HG03139 (cell line): Measurements from ENCODE around the gene PTPRE.
A peak's percentile ranks its signal among the peaks of the same experiment; 100 is the strongest.

ENCODE experiments used
- ATAC-seq: cut with Tn5 transposase; IDR thresholded peaks from one replicate; pipeline ENCODE4 v1.9.1; 2021; ENCODE audit not compliant: unreplicated experiment

PTPRE gene, protein sequence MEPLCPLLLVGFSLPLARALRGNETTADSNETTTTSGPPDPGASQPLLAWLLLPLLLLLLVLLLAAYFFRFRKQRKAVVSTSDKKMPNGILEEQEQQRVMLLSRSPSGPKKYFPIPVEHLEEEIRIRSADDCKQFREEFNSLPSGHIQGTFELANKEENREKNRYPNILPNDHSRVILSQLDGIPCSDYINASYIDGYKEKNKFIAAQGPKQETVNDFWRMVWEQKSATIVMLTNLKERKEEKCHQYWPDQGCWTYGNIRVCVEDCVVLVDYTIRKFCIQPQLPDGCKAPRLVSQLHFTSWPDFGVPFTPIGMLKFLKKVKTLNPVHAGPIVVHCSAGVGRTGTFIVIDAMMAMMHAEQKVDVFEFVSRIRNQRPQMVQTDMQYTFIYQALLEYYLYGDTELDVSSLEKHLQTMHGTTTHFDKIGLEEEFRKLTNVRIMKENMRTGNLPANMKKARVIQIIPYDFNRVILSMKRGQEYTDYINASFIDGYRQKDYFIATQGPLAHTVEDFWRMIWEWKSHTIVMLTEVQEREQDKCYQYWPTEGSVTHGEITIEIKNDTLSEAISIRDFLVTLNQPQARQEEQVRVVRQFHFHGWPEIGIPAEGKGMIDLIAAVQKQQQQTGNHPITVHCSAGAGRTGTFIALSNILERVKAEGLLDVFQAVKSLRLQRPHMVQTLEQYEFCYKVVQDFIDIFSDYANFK

DNA sequence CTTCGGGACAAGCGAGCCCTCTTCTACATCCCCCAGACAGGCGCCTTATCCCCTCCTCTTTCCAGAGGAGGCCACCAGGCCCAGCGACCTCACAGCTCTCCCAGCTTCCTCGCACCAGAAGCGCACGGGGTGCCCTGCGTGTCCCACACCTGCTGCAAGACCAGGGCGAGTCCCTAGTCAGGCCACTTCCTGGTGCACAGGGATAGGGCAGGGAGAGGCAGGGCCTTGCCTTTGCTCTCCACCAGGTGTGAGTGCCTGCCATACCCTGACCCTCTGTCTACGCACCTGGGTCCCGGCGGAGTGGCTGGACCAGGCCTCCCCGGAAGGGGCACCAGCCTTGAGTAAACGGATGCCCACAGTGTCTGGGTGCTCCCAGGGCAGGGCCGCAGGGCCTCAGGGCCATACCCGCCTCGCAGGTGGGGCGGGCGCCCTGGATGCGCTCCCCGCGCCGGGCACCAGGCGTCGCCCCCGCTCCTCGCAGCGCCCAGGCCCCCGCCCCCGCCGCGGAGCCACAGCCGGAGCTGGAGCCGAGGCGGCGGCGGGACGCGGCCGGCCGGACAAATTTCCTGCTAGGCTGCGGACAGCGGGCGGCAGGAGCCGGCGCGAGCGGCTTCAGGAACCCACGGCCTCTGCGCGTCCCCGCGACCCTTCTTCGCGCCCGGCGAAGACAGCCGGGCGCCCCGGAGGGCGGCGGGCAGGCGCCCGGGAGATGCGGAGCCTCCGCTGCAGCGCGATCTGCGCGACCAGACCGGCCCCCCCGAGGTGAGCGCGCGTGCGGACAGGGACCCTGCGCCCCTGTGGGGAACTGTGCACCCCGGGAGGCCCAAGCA, at the start of gene PTPRE:
PTPRE (plus strand) TSS at position 556 of the 830 bp plus-strand sequence. CDS start 133,779 bp downstream, outside the sequence.
- ATAC-seq, result peak; percentile 94

- no peak for ATAC-seq
Observed at GRCh38 chr10:127860592-127860991, 46.3 kb upstream of the PTPRE start.

DNA sequence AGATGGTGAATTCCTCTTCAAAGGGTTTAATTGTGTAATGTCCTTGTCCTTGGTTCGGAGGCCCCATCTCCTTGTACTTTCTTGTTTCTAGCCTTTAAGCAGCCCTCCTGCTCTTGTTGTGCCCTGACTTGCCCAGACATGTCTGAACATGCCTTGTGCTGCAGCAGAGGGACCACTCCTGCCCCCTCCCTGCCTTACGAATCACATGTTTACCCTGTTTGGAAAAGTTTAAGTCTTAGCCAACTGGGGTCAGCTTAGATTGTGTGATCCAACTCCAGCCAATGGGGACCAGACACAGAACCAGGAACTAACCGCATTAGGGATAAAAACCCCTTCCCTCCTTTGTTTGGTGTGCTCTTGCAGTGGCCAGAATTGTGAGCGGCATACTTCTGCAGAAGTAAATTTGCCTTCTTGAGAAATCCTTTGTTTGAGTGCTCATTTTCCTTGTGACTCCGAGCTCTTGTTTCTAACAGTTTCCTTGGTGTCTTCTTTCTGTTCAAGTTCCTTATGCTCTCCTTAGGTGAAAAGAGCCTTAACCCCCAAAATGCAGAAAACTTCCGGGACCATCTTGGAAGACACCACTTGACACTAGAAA, 43.6 kb upstream of the PTPRE start:
- no peak for ATAC-seq

GRCh38 chr10:127866276-127867013, 40.5 kb upstream of the PTPRE start:
- no peak for ATAC-seq

DNA sequence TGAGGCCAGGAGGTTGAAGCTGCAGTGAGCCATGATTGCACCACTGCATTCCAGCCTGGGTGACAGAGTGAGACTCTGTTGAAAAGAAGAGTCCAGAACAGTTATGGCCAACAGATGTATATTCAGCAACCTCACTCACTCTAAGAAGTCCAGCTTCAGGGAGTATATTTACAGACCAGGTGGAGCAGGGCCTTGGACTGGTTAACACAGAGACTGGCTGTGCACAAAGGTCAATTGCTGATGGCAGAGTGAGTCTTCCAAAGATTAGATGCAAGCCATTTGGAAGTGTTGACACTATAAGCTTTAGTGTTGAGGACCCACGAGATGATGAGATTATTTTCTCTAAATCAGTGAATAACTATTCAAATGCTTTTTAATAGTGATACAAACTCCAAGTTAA, 39.1 kb upstream of the PTPRE start:
- ATAC-seq, result no peak

DNA sequence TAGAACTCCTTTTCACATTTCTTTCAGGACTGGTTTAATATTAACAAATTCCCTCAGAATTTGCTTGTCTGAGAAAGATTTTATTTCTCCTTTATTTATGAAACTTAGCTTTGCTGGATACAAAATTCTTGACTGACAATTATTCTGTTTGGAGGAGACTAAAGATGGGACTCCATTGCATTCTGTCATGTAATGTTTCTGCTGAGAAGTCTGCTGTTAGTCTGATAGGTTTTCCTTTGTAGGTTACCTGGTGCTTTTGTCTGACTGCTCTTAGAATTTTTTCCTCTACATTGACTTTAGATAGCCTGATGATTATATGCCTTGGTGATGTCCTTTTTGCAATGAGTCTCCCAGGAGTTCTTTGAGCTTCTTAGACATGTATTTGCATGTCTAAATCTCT, 37.6 kb upstream of the PTPRE start:
- ATAC-seq, result no peak

GRCh38 chr10:127871631-127872010, 35.3 kb upstream of the PTPRE start:
- no peak for ATAC-seq

DNA sequence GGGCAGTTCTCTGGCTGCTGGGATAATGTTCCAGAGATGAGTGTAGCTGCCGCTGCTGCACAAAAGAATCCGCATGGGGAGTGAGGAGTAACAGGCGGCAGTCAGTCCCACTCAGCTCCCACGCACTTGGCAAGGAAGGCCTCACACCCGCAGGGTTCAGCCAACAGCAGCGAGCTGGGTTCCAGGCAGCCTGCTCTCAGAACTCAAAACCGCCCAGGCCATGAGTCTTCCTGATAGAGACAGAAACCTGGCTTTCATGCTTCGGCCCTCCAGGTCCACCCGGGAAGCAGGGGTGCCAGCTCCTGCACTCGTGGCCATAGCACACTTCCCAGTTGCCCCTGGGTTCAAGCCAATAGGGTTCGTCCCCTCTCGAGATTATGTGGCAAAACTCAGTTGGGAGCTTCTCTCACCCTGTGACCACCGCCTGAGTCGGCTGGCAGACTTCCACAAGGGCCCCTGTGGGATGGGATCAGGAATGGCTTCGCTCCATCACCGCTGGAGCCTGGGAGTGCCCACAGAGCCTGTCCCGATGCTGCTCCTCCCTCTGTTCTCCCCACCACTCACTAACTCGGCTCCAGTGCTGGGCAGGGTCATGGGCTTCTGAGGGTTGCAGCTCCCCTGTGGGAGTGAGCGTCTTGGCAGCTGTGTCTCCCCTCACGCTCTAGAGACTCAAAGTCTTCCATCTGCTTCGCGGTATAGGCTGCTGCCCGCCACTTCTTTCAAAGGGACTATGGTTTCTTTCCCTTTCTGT, 34.7 kb upstream of the PTPRE start:
- ATAC-seq, result no peak

- ATAC-seq, result no peak
Observed at GRCh38 chr10:127872871-127873600, 33.9 kb upstream of the PTPRE start.

DNA sequence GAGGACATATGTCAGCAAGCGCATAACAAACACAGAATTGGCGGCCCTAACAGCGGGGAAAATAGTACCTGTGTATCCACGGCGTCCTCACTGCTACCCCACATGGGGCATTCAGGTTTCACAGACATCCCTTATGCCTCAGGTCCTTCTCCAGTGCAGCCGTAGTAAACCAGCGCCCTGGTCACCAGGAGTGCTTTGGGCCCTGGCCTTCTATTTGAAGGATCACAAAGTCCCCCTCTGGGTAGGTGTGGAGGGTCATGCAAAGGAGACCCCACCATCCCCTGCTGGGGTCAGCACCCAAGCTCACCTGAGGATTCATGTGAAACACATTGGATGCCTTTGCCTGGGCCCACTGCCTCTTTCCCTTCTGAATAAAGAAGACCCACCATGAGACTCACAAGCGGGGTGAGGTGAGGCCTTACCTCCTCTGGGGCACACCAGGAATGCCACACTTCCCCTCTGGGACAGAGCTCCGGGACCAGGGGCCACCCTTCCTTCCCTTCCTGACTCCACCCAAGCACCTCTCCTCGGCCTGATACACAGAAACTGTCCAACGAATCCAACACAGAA, 32.9 kb upstream of the PTPRE start:
- ATAC-seq, result no peak

DNA sequence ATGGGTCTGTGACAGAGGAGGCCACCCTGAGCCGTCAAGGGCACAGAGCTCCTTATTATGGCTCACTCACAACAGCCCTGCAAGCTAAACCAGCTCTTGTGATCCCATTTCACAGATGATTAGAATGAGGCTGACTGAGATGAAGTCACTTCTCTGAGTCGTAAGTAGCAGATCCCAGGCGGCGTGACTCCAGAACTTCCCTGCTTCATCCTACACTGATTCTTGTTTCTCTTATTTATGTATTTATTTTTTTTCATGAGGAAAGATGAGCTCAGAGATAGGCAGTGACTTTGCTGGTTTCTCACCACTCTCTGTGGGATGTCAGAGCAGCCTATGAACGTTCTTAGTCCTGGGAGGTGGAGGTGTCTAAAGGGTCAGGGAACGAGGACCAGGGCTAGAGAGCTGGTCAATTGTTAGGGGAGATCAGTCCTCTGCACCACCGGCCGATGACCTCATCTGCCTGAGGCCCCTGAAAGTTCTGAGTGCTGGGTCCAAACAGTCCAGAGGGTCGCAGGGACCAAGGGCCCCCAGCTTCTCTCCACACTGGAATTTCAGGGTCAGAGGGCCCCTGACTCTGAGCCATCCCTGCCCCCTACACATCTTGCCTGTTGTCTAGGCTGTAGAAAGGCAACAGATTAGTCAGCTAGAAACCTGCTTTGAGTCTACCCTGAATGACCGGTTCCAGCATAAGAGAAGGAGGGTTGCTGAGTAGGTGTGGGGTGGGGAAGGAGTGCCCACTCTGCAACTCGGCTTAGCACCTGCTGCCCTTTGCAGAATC, 32.0 kb upstream of the PTPRE start:
- ATAC-seq, result no peak

GRCh38 chr10:127875449-127875765, 31.5 kb upstream of the PTPRE start:
- no peak for ATAC-seq

- ATAC-seq, result no peak
Observed at GRCh38 chr10:127875916-127876315, 31.0 kb upstream of the PTPRE start.

GRCh38 chr10:127877116-127877515, 29.8 kb upstream of the PTPRE start:
- ATAC-seq, result no peak

DNA sequence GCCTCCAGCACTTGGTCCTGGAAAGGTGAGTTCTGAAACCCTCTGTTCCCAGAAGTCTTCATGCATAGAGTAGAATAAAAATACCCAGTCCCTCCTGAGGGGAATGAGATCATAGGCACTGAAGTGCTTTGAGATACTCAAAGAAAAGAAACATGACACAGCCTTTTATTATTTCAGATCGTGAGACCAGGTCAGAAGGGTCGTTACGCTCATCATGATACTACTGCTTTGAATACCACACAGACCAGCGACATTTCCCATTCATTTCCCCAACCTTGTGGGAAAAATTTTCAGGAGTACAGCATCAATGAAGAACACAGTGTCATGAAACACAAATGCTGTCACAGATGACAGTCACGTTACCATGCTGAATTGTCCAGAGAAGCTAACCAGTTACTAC, 29.2 kb upstream of the PTPRE start:
- no peak for ATAC-seq

DNA sequence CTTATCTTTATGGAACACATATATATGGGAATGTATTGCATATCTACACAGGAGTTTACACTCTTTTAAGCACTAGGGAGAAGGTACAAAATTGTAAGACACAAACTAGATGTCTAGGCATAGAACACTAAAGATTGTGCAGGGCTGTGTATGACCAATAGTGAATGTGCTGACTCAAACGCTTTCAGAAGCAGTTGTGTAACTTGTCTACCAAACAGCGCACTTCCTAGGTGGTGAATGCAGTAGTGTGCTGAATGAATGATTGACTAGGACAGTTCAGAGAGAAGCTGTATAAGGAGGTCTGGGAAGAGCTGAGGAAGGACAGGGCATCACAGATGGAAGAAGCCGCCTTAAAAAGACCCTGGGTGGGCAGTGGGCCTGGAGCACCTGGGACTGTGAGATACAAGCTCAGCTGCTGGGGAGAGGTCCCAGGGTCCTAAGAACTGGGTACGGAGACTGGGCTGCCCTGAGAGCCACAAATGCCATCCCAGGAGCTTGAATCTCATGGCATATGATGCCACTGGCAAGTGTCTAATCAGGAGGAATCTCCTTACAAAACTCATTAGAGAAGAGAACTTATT, 28.3 kb upstream of the PTPRE start:
- no peak for ATAC-seq

DNA sequence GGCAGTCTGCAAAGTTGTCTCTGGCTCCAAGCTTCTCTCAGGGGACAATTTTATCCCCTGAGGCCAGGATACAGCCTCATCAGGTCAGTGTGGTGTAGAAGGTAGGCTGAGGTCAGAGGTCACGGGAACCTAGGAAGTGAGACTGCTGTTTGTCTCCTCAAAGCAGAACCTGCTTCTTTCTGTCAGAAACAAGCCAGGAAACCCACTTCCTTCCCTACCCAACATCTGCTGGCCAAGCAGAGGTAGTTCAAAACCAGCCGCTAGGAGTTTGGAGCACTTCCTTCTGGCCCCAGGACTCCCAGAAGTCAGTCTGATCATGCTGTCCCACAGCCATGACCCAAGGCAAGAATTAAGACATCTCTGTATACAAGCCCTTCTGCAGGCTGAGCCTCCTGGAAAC, 26.3 kb upstream of the PTPRE start:
- no peak for ATAC-seq

DNA sequence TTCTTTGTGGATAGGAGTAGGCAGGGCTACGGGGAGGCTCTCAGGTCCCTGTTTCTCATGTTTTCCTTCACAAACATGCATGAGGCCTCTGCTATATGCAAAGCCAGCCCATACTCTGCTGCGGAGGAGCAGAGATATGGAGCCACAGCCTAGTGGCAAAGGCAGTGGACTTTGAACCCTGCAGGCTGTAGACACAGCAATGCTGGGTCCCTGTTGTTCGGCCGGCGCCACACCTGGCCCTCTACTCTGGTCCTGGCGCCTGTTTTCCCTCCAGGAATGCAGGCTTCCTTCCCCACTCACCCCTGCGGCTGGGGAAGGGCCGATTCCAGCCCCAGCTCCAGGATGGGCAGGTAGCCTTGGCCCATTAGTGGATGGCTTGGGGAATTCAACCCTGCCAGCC, 25.6 kb upstream of the PTPRE start:
- ATAC-seq, result no peak
